Neural progenitor cell (in vitro differentiated cells): Measurements from ENCODE around the gene SLC38A8. TPM values are rescaled to one million over a fixed set of nuclear protein-coding genes. Genes with fewer than 3 reads are reported as not detected.

Source experiments
- DNase-seq: peaks from one replicate; pipeline ENCODE4 v3.0.0-alpha.2; 2016; ENCODE audit warnings: low spot score
- H2AFZ ChIP-seq: fragments of 200-600 bp; sonication (generic); replicated peaks from 2 replicates; pipeline ENCODE4 v1.6.1; 2016; ENCODE audit warnings: antibody characterized with exemption
- H3F3A ChIP-seq: fragments of 200-600 bp; sonication (generic); 2 replicates; pipeline ENCODE4 v1.6.1; 2016; ENCODE audit warnings: antibody characterized with exemption, low read depth
- H3K27ac ChIP-seq: fragments of 200-600 bp; sonication (generic); 2 replicates; pipeline ENCODE4 v1.5.1; 2016; ENCODE audit warnings: mild to moderate bottlenecking
- H3K27me3 ChIP-seq: fragments of 200-600 bp; sonication (generic); 2 replicates; pipeline ENCODE4 v1.6.1; 2016; ENCODE audit warnings: mild to moderate bottlenecking, moderate library complexity
- H3K36me3 ChIP-seq: fragments of 200-600 bp; sonication (generic); 2 replicates; pipeline ENCODE4 v1.5.1; 2016
- H3K4me1 ChIP-seq: fragments of 200-600 bp; sonication (generic); 2 replicates; pipeline ENCODE4 v1.6.1; 2016; ENCODE audit warnings: mixed run types
- H3K4me2 ChIP-seq: fragments of 200-600 bp; sonication (generic); 2 replicates; pipeline ENCODE4 v1.6.1; 2016
- H3K4me3 ChIP-seq: fragments of 200-600 bp; sonication (generic); 2 replicates; pipeline ENCODE4 v1.5.1; 2016
- H3K79me2 ChIP-seq: fragments of 200-600 bp; sonication (generic); 2 replicates; pipeline ENCODE4 v1.6.1; 2016; ENCODE audit warnings: low read depth
- H3K9ac ChIP-seq: fragments of 200-600 bp; sonication (generic); 2 replicates; pipeline ENCODE4 v1.6.1; 2016
- H3K9me3 ChIP-seq: fragments of 200-600 bp; sonication (generic); 2 replicates; pipeline ENCODE4 v1.5.1; 2016; ENCODE audit warnings: low read depth
- H4K20me1 ChIP-seq: fragments of 200-600 bp; sonication (generic); 2 replicates; pipeline ENCODE4 v1.6.1; 2016; ENCODE audit warnings: low read depth
- H3K27ac Mint-ChIP-seq: 3 replicates; pipeline ENCODE4 v1.8.0; 2021; ENCODE audit warnings: mixed read lengths
- H3K27me3 Mint-ChIP-seq: 2 replicates; pipeline ENCODE4 v1.8.0; 2022; ENCODE audit warnings: low read depth, mild to moderate bottlenecking, inconsistent platforms, moderate library complexity, mixed read lengths; ENCODE audit not compliant: insufficient read depth
- H3K36me3 Mint-ChIP-seq: 3 replicates; pipeline ENCODE4 v1.8.0; 2021; ENCODE audit warnings: mixed read lengths
- H3K4me1 Mint-ChIP-seq: 3 replicates; pipeline ENCODE4 v1.8.0; 2021; ENCODE audit warnings: mixed read lengths
- H3K4me3 Mint-ChIP-seq: 3 replicates; pipeline ENCODE4 v1.8.0; 2021; ENCODE audit warnings: mild to moderate bottlenecking, moderate library complexity, mixed read lengths
- H3K9me3 Mint-ChIP-seq: 3 replicates; pipeline ENCODE4 v1.8.0; 2020; ENCODE audit warnings: mixed read lengths
- CTCF ChIP-seq: fragments of 200-600 bp; sonication (generic); IDR thresholded peaks from 2 replicates; pipeline ENCODE4 v1.5.1; 2017; ENCODE audit warnings: antibody characterized with exemption, mild to moderate bottlenecking
- EZH2 ChIP-seq: fragments of 200-600 bp; sonication (generic); IDR thresholded peaks from 2 replicates; pipeline ENCODE4 v1.6.1; 2017; ENCODE audit warnings: antibody characterized with exemption, mild to moderate bottlenecking, moderate library complexity
- EZH2phosphoT487 ChIP-seq: fragments of 200-600 bp; sonication (generic); IDR thresholded peaks from 2 replicates; pipeline ENCODE4 v1.6.1; 2017; ENCODE audit warnings: antibody characterized with exemption
- total RNA-seq: library from RNA; depleted of rRNA; stranded (reverse); fragments of >200 nt; gene quantifications from 2 replicates; pipeline ENCODE4 v1.2.3, GENCODE V29; 2015; ENCODE audit warnings: low replicate concordance

Gene SLC38A8
- total RNA-seq, 1 donor from 2014 or later, result not detected

- Histone ChIP-seq H3K27me3 (no peaks in the 10 kb centered on the region), H3K4me3 (no peak overlapping the region)
- no peak overlapping the region for H3K27ac Mint-ChIP-seq
Observed at GRCh38 chr16:84014570-84015327, 27.8 kb downstream of the SLC38A8 start.

GRCh38 chr16:84013787-84014569 lies 28.6 kb downstream of the SLC38A8 start:
- H3K36me3 Mint-ChIP-seq, result peaks cover 3% of the 10 kb centered on the region
- no peak overlapping the region for H3K27ac Mint-ChIP-seq
- H3K4me3 Mint-ChIP-seq, result peak overlapping the region; percentile 50

More at GRCh38 chr16:84014570-84015327, 27.8 kb downstream of the SLC38A8 start:
- Histone ChIP-seq H3F3A (peaks cover 8% of the 10 kb centered on the region), H2AFZ (no peak overlapping the region), H4K20me1 (no peaks in the 10 kb centered on the region), H3K79me2 (no peaks in the 10 kb centered on the region), H3K9ac (no peak overlapping the region), H3K36me3 (no peaks in the 10 kb centered on the region), H3K4me1 (no peaks in the 10 kb centered on the region), H3K4me2 (no peak overlapping the region), H3K27ac (no peak overlapping the region), H3K9me3 (no peaks in the 10 kb centered on the region)
- peaks cover 19% of the 10 kb centered on the region for H3K4me1 Mint-ChIP-seq
- H3K27me3 Mint-ChIP-seq, result peaks cover 6% of the 10 kb centered on the region
- peaks cover 17% of the 10 kb centered on the region for H3K9me3 Mint-ChIP-seq
- peak overlapping the region; percentile 50 for H3K4me3 Mint-ChIP-seq
- no peak for DNase-seq
- peaks cover 3% of the 10 kb centered on the region for H3K36me3 Mint-ChIP-seq
- TF ChIP-seq EZH2phosphoT487 (no peak), EZH2 (no peak), CTCF (no peak)

GRCh38 chr16:84009282-84009681 lies 33.3 kb downstream of the SLC38A8 start:
- no peaks in the 10 kb centered on the region for H3K36me3 ChIP-seq
- Mint-ChIP-seq H3K27ac (no peak overlapping the region), H3K9me3 (peaks cover under 1% of the 10 kb centered on the region), H3K4me3 (no peak overlapping the region), H3K27me3 (no peaks in the 10 kb centered on the region), H3K36me3 (no peaks in the 10 kb centered on the region), H3K4me1 (peaks cover 24% of the 10 kb centered on the region)
- no peak overlapping the region for H3K27ac ChIP-seq
- H3K4me3 ChIP-seq, result no peak overlapping the region
- H3K4me1 ChIP-seq, result no peaks in the 10 kb centered on the region
- H3F3A ChIP-seq, result no peaks in the 10 kb centered on the region
- H3K9ac ChIP-seq, result no peak overlapping the region
- H3K27me3 ChIP-seq, result no peaks in the 10 kb centered on the region
- no peaks in the 10 kb centered on the region for H4K20me1 ChIP-seq
- TF ChIP-seq CTCF (no peak), EZH2 (no peak), EZH2phosphoT487 (no peak)
- H2AFZ ChIP-seq, result no peak overlapping the region
- no peaks in the 10 kb centered on the region for H3K9me3 ChIP-seq
- H3K79me2 ChIP-seq, result no peaks in the 10 kb centered on the region
- no peak for DNase-seq
- no peak overlapping the region for H3K4me2 ChIP-seq

More at GRCh38 chr16:84013787-84014569, 28.6 kb downstream of the SLC38A8 start:
- Histone ChIP-seq H3K36me3 (no peaks in the 10 kb centered on the region), H3K27me3 (no peaks in the 10 kb centered on the region), H2AFZ (no peak overlapping the region), H4K20me1 (no peaks in the 10 kb centered on the region), H3K4me1 (no peaks in the 10 kb centered on the region), H3K27ac (no peak overlapping the region), H3K4me3 (no peak overlapping the region), H3K4me2 (no peak overlapping the region), H3K79me2 (no peaks in the 10 kb centered on the region), H3K9me3 (no peaks in the 10 kb centered on the region), H3F3A (peaks cover 8% of the 10 kb centered on the region), H3K9ac (no peak overlapping the region)
- Mint-ChIP-seq H3K9me3 (peaks cover 10% of the 10 kb centered on the region), H3K27me3 (peaks cover 6% of the 10 kb centered on the region), H3K4me1 (peaks cover 20% of the 10 kb centered on the region)
- DNase-seq, result peak; percentile 97
- TF ChIP-seq CTCF, result no peak
- TF ChIP-seq EZH2, result no peak
- no peak for TF ChIP-seq EZH2phosphoT487
